ENCODE data around the gene NACC2. TPM values are rescaled to one million over a fixed set of nuclear protein-coding genes. Genes with fewer than 3 reads are reported as not detected.

Gene NACC2
- total RNA-seq, 4 donors from 2014 or later = 45.6 to 55.7 (median 49.8) TPM

GRCh38 chr9:136079916-136080246 lies 15.2 kb downstream of the NACC2 start:
- H3K4me1 ChIP-seq = peaks cover 0 to 89% (median 20%) of the 10 kb centered on the region in 4 donors
- no peaks in the 10 kb centered on the region for H3K27me3 ChIP-seq
- 43 to 65% methylated on average over 5 to 6 of the region's 6 CpGs for WGBS, 2 donors
- DNase-seq (ENCODE audit: low spot score in 2 of 2) = no peak
- H3K4me3 ChIP-seq = no peak overlapping the region
- H3K9me3 ChIP-seq = no peaks in the 10 kb centered on the region
- peak overlapping the region in 3 of 4 donors; percentile 38 to 86 (median 72) for H3K27ac ChIP-seq
- no peak for TF ChIP-seq EP300 (IDR thresholded peaks at IDR 0.05)
- no peak for TF ChIP-seq CTCF (IDR thresholded peaks at IDR 0.05)
- no peak for TF ChIP-seq POLR2A (IDR thresholded peaks at IDR 0.05)
- peaks cover 0 to 31% (median 0%) of the 10 kb centered on the region in 3 donors for H3K36me3 ChIP-seq

GRCh38 chr9:136079211-136079915 lies 15.7 kb downstream of the NACC2 start:
- Histone ChIP-seq H3K4me3 (no peak overlapping the region), H3K4me1 (peaks cover 0 to 84% (median 20%) of the 10 kb centered on the region in 4 donors), H3K36me3 (peaks cover 0 to 36% (median 0%) of the 10 kb centered on the region in 3 donors), H3K27me3 (no peaks in the 10 kb centered on the region), H3K27ac (peak overlapping the region in 3 of 4 donors; percentile 38 to 86 (median 72)), H3K9me3 (no peaks in the 10 kb centered on the region)
- TF ChIP-seq EP300 (IDR thresholded peaks at IDR 0.05) (no peak), CTCF (IDR thresholded peaks at IDR 0.05) (no peak), POLR2A (IDR thresholded peaks at IDR 0.05) (no peak)
- WGBS, 2 donors = 34 to 49% methylated on average over 14 to 15 of the region's 16 CpGs
- no peak for DNase-seq (ENCODE audit: low spot score in 2 of 2)

GRCh38 chr9:136078498-136079011 lies 16.5 kb downstream of the NACC2 start:
- Histone ChIP-seq H3K4me1 (peaks cover 0 to 78% (median 20%) of the 10 kb centered on the region in 4 donors), H3K4me3 (no peak overlapping the region), H3K27ac (peak overlapping the region in 2 of 4 donors; percentile 72 to 86), H3K27me3 (no peaks in the 10 kb centered on the region), H3K9me3 (no peaks in the 10 kb centered on the region), H3K36me3 (peaks cover 0 to 28% (median 0%) of the 10 kb centered on the region in 3 donors)
- TF ChIP-seq CTCF (IDR thresholded peaks at IDR 0.05) (no peak), EP300 (IDR thresholded peaks at IDR 0.05) (no peak), POLR2A (IDR thresholded peaks at IDR 0.05) (no peak)
- 79% methylated on average over 24 to 27 of the region's 27 CpGs for whole genome bisulfite sequencing, 2 donors
- no peak for DNase-seq (ENCODE audit: low spot score in 2 of 2)

GRCh38 chr9:136078024-136078423 lies 17.1 kb downstream of the NACC2 start:
- Histone ChIP-seq H3K27ac (peak overlapping the region in 1 of 4 donors; percentile 72), H3K27me3 (no peaks in the 10 kb centered on the region), H3K4me1 (peaks cover 0 to 72% (median 20%) of the 10 kb centered on the region in 4 donors), H3K9me3 (no peaks in the 10 kb centered on the region), H3K4me3 (no peak overlapping the region), H3K36me3 (peaks cover 0 to 23% (median 0%) of the 10 kb centered on the region in 3 donors)
- 79 to 85% methylated on average over 11 to 12 of the region's 12 CpGs for WGBS, 2 donors
- DNase-seq (ENCODE audit: low spot score in 2 of 2) = no peak
- TF ChIP-seq POLR2A (IDR thresholded peaks at IDR 0.05) (no peak), CTCF (IDR thresholded peaks at IDR 0.05) (no peak), EP300 (IDR thresholded peaks at IDR 0.05) (no peak)

- TF ChIP-seq CTCF (IDR thresholded peaks at IDR 0.05) (no peak), EP300 (IDR thresholded peaks at IDR 0.05) (no peak), POLR2A (IDR thresholded peaks at IDR 0.05) (no peak)
- 56 to 64% methylated on average over 8 of the region's 8 CpGs for WGBS, 2 donors
- Histone ChIP-seq H3K4me3 (no peak overlapping the region), H3K4me1 (peaks cover 0 to 67% (median 20%) of the 10 kb centered on the region in 4 donors), H3K27me3 (no peaks in the 10 kb centered on the region), H3K36me3 (peaks cover 0 to 21% (median 0%) of the 10 kb centered on the region in 3 donors), H3K27ac (peak overlapping the region in 2 of 4 donors; percentile 18 to 29), H3K9me3 (no peaks in the 10 kb centered on the region)
- no peak for DNase-seq (ENCODE audit: low spot score in 2 of 2)
Measured at GRCh38 chr9:136077491-136077890, 17.6 kb downstream of the NACC2 start.
